RWPE1 (cell line): ENCODE data around the gene ADGRL3.

Source experiments
- CTCF ChIA-PET: fragments of 350-600 bp; sonication (Branson Sonifier 250); formaldehyde crosslinking; extraction: SDS; loops from one replicate; lab custom pipeline; 2021; lab: Yijun Ruan, JAX
- POLR2A ChIA-PET: fragments of 400-600 bp; formaldehyde crosslinking; extraction: SDS; loops from one replicate; lab custom pipeline; 2020; ENCODE audit warnings: antibody characterized with exemption; ENCODE audit not compliant: low non-redundant PET; lab: Yijun Ruan, JAX
- DNase-seq: peaks from one replicate; pipeline ENCODE4 v3.0.0; 2012; ENCODE audit warnings: low spot score
- H3K27ac ChIP-seq: fragments of 450-650 bp; 2 replicates; pipeline ENCODE4 v1.5.1; 2017
- CTCF ChIP-seq: fragments of 450-650 bp; conservative IDR thresholded peaks from 2 replicates; pipeline ENCODE4 v1.5.1; 2017; ENCODE audit warnings: low read depth, mild to moderate bottlenecking

ADGRL3 gene

GRCh38 chr4:61274286-61274685 lies 74.2 kb downstream of the ADGRL3 start:
- ChIA-PET POLR2A (no interaction called here), CTCF (interaction anchor here (0.5 to 0.6 kb wide), 2 partner anchors 11 to 40 kb away, joined by 3 read pairs; no protein-coding TSS in a partner anchor)
- no peak for TF ChIP-seq CTCF
- H3K27ac ChIP-seq, result no peak overlapping the region
- no peak for DNase-seq

GRCh38 chr4:61275241-61275640 lies 75.1 kb downstream of the ADGRL3 start:
- ChIA-PET POLR2A (no interaction called here), CTCF (no interaction called here)
- no peak for DNase-seq
- no peak for TF ChIP-seq CTCF
- H3K27ac ChIP-seq, result no peak overlapping the region

- TF ChIP-seq CTCF, result no peak
Measured at GRCh38 chr4:61276029-61276428, 75.9 kb downstream of the ADGRL3 start.

GRCh38 chr4:61277785-61278760 lies 77.9 kb downstream of the ADGRL3 start:
- DNase-seq, result peak; percentile 21
- POLR2A ChIA-PET, result no interaction called here
- peak overlapping the region; percentile 45; the same call in 1 of the 2 replicates for H3K27ac ChIP-seq
- CTCF ChIA-PET, result no interaction called here
- no peak for TF ChIP-seq CTCF

More at GRCh38 chr4:61276029-61276428, 75.9 kb downstream of the ADGRL3 start:
- ChIA-PET POLR2A (no interaction called here), CTCF (no interaction called here)
- no peak overlapping the region for H3K27ac ChIP-seq
- no peak for DNase-seq

- no peak for TF ChIP-seq CTCF
- DNase-seq, result no peak
- ChIA-PET CTCF (interaction anchor here (0.6 kb wide), 1 partner anchor 169 kb away, joined by 4 read pairs; no protein-coding TSS in a partner anchor), POLR2A (no interaction called here)
- H3K27ac ChIP-seq, result no peak overlapping the region
Measured at GRCh38 chr4:61292322-61292721, 92.2 kb downstream of the ADGRL3 start.

GRCh38 chr4:61293707-61294400 lies 93.7 kb downstream of the ADGRL3 start:
- H3K27ac ChIP-seq, result no peak overlapping the region
- CTCF ChIA-PET, result interaction anchor here (0.5 to 0.6 kb wide), 2 partner anchors 43 to 712 kb away, joined by 3 read pairs; no protein-coding TSS in a partner anchor
- POLR2A ChIA-PET, result no interaction called here
- no peak for DNase-seq
- TF ChIP-seq CTCF, result no peak
